HG03432 (cell line): ENCODE data around the gene OR4D1.

ENCODE experiments used
- ATAC-seq: cut with Tn5 transposase; IDR thresholded peaks from one replicate; pipeline ENCODE4 v1.9.1; 2021; ENCODE audit warnings: mild to moderate bottlenecking, moderate library complexity; ENCODE audit not compliant: unreplicated experiment

Gene OR4D1

DNA sequence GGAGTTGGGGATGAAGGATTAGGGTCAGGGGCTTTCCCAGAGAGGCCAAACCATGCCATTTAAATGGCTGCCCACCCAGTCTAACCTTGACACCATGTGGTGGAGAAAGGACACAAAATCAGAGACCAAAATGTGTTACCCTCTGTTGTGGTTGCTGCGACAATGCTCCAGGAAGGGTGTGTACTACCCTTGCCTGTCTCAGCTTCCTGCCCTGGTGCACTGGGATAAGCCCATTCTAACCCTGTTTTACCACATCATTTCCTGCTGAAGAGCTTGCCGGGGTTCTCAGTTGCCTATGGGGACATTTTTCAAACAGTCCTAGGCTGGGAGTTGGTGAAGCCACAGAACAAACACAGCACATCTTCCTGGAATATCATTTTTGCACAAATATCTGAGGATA, 4.9 kb downstream of the OR4D1 start:
- no peak for ATAC-seq

DNA sequence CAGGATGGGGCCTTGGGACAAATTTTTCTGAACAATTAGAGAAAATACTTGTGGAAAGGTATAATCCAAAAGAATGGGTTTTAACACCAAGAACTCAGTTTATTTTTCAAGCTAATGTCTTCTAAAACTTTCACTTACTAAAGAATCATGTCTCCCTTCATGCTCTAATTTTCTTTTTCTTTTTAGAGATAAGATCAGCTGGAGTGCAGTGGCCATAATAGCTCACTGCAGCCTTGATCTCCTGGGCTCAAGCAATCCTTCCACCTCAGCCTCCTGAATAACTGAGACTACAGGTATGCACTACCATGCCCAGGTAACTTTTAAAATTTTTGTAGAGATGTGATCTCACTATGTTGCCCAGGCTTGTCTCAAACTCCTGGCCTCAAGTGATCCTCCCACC, 5.5 kb downstream of the OR4D1 start:
- no peak for ATAC-seq

DNA sequence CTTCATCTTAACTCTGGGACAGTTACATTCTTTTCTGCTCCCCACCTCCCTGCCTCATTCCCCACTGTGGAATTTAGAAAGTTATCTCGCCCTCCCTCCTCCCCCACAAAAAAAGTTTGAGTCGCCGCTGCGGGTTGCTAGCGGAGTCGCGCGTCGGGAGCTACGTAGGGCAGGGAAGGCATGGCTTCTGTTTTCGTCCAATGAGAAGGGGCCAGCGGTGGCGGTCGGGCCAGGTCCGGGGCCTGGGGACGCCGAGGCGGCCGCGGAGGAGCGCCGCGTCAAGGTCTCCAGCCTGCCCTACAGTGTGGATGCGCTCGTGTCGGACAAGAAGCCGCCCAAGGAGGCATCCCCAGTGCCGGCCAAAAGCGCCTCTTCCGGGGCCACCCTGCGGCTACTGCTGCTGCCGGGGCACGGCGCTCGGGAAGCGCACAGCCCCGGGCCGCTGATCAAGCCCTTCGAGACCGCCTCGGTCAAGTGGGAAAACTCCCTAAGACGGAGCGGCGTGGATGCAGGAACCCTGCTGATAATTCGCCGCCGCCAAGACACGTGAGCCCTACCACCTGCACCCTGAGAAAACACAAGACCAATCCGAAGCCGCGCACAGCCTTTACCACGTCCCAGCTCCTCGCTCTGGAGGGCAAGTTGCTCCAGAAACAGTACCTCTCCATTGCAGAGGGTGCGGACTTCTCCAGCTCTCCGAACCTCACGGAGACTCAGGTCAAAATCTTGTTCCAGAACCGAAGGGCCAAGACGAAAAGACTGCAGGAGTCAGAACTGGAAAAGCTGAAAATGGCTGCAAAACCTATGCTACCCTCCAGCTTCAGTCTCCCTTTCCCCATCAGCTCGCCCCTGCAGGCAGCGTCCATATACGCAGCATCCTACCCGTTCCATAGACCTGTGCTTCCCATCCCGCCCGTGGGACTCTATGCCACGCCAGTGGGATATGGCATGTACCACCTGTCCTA, 8.9 kb downstream of the OR4D1 start:
- no peak for ATAC-seq

DNA sequence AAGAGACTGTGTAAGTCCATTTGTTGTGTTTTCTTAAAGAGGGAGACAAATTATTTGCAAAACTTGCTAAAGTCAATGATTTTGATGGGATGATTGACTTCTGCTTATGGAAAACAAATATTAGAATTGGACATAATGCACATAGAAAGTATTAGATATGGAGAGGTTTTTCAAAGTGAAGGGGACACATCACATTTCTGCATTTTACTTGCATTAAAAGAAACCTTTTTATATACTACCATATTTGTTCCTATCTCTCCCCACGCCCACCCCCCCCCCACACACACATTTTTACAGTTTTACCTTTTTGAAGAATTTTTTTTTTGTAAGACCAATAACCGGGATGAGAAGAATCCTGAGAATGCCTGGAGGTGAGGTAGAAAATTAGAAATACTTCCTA, 10.0 kb downstream of the OR4D1 start:
- no peak for ATAC-seq

DNA sequence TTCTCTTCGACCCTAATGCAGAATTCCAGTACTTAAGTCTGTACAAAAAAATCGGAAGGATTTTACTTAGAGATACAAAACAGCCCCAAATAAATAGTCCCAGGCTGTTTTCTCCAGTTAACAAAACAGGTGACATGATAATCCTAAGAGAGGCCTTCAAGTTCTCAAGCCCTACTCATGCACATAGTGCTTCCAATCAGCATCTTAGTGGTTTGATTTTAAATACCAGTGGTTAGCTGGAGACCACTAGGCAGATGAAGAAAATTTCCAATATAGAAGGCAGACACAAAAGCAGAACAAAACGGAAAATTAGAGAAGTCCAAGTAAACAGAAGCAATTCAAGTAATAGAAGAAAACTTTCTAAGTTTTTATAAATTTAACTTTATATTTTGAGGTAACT, 13.4 kb downstream of the OR4D1 start:
- no peak for ATAC-seq

DNA sequence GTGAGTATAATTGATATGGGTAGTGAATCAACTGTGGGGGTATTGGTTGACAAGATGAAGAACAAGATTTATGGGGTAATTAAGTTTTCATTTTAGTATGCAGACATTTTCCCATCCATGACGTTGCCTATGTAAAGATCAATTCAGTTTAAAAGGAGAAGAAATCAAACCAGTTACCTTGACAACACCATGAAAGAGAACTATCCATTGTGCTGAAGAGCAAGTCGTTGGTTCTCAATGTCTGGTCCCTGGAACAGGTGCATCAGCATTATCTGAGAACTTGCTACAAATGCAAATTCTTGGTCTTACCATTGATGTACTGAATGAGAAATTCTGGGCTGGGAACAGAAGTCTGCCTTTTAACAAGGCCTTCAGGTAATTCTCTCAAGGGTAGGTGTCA, 17.8 kb downstream of the OR4D1 start:
- no peak for ATAC-seq

DNA sequence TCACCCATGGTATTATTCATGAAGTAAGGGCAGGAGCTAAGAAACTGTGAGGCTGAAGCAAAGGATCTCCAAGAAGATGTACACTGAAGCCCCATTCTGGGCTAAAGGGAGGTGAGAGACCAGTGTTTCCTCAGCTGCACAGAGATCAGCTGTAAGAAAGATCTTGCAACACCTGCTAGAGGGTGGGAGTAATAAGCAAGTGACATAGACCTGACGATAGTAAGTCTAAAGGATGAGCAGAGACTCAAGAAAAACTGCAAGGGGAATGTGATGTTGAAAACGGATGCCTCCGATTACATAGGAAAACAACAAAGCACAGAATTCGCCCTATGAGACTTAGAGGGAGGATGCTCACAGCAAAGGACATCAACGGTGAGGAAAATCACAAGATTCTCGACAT, 18.5 kb downstream of the OR4D1 start, which contains the start of gene OR4D2:
TSS of gene OR4D2 (plus strand) at position 301 of the 400 bp plus-strand sequence. CDS start 2,674 bp downstream, outside the sequence.
- no peak for ATAC-seq

DNA sequence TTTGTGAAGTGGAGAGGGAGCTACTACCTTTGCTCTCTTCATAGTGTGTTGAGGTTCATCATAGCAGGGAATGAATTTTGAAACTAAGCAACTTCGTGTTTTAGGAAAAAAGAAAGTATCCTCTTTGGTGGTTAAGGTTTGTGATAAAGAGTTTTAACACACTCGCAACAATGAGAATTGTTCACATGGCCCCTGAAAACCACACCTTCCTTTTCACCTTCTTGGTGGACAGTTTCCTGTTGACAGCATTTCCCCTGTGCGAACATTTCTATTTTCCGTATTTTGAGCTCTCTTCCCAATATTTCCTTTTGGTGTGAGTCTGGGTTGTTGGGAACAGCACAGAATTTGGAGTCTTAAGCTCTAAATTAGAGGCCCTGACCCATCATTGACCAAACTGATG, 22.4 kb downstream of the OR4D1 start:
- no peak for ATAC-seq

DNA sequence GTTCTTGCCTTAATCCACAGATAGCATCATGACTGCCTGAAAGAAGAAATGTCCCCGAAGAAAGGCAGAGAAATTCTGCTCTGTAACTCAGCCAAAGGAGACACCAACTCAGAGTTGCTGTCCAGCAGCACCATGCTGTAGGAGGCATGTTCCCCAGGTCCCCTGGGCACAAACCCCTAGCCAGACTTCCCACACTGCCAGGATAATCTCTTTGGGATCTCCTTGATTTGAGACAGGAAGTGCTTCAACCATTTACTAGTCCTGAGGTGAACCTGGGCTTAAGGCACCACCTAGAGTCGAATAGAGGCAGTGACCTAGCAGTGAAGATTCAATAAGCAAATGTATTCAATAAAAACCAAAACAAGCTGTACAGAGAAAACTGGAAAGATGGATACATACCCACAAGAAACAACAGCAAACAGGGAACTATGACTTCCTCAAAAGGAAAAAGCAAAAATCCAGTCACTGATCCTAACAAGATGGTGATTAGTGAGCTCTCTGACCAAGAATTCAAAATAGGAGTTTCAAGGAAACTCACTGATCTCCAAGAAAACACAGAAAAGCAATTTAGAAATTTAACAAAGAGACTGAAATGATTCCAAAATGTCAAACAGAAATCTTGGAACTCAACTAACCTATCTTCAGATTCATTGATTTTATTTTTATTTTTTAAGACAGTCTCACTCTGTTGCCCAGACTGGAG, 24.3 kb downstream of the OR4D1 start:
- no peak for ATAC-seq

DNA sequence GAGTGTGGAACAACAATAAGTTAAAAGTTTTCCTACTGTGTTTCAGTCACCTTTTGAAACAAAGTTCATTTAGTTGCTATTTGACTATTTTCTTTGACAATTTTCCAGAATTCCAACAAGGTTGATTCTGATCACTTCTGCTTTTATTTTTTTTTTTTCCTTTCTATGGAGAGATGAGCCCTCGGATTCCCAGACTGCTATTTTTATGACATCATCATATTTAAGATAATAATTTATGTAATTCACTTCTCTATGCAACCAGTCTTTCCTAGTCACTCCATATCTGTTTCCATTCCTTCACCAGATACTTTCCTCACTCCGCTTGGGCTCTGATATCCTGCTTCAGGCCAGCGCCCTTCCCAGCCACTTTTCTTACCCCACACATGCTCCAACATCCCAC, 26.7 kb downstream of the OR4D1 start:
- ATAC-seq, result no peak

DNA sequence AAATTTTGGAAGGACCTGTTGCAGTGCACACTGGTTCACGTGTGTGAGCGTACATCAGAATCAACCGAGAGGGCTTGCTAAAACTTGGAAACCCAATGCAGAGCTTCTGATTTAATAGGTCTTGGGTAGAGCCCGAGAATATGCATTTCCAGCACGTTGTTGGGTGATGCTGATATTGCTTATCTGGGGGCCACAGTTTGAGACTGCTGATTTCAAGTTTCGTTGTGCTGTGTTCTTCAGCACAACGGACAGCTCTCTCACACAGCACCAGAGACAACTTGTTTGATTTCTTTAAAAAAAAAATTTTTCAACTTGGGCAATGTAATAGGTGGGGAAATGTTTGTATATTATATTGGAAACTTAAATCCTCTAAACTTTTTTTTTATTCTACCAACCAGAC, 28.0 kb downstream of the OR4D1 start:
- ATAC-seq, result no peak

DNA sequence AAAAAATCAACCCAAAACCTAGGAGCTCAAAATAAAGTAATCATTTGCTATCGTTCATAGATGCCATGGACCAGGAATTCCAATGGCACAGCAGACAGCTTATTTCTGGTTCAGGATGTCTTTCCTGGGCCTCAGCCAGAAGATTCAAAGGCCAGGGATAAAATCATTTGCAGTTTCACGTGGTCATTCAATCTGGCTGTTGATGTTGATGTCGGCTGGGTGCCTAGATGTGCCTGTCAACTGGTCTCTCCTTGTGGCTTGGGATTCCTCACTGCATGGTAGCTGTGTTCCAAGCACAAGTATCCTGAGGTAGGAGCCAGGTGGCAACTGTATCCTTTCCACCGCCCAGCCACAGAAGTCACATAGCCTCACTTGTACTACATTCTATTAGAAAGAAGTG, 33.6 kb downstream of the OR4D1 start:
- ATAC-seq, result no peak

DNA sequence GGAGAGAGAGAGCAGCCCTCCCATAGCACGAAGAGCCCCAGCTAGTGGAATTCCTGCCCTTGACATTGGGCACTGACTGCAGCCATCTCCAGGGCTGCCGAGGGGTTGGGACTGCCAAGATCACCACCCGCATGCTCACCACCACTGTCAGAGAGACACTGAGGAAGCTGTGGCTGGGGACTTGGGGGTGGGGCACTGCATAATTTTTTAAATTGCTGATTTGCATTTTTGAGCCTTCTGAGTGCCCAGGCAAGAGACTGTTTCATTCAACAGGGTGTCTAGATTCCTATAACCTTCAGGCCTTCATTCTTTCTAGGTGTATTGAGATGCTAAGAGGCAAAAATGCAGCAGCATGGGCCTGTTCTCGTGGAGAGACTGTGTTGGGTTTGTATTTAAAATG, 35.3 kb downstream of the OR4D1 start:
- ATAC-seq, result no peak

DNA sequence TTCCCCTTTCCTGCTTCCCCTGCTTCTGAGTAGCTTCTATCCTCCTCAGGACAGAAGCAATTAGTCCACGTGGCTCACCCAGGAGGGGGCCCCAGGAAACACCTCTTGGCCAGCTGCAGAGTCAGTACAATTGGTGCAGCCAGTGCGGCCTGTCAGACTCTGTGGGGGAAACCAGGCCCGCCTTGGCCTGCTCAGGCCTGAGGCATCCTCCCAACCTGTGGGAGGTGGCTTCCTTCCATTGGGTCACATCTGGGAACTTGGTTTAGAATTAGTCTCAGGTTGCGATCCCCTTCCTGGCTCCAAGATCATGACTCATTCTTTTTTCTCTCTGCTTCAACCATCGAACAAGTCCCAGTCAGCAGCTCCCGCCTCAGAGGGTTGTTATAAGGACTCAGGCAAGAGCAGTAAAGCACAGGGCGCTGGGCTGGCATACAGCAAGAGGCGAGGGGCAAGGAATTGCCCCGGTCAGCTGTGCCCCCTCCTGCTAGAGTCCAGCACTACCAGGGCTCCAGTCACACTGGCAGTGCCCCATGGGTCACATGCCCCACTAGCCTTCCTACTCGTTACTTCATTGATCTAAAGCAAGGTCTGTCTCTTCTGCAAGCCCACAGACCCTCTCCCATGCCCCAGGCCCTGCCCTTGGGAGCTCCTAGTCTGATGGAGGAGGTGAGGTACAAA, 36.3 kb downstream of the OR4D1 start:
- ATAC-seq, result no peak

DNA sequence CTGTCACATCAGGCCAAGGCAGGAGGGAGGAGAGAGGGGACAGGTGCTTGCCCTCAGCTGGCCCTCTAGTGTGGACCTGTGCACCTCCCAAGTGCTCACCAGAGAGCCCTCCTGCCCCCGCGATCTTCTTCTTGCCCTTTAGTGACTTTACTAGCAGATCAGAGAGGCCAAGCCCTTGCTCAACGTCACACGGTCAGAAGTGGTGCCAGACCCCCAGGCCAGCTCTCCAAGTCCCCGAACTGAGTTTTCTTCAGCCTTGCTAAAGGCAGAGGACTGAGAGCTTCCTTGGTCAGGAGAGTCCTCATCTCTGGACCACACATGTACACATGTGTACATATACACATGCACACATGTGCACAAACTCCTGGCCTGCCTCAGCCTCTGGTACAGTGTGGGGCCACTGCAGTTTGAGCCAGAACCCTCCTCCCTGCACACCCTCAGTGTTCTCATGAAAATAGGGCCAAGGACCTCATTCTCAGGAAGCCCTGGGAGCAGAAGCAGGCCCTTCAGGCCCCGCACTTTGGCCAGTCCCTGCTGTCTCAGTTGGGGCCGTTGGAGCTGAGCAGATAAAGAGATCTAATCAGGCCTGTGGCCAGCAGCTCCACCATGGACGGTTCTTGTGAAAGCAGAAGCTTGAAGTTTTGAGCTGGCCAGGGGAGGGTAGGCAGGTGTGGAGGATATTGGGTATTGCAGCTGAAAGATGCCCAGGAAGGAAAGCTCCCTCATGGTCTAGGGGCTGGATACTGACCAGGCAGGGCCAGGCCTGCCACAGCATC, 37.0 kb downstream of the OR4D1 start:
- no peak for ATAC-seq

DNA sequence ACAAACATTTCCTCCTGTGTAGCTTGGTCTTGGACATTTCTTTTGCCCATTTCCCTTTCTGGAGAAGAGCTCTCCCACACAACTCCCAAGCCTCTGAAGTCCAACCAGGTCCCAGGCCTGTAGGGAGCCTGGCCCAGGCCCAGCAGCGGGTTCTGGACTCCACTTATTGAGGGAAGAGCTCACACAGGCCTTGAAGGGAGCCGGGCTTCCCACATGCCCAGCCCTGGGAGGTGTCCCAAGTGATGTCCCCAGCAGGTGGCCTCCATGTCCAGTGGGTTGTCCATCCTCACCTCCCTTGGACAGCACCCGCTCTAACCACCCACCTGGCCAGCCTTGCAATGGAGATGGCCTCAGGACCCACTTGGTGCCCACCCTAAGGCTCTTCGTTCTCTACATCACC, 38.4 kb downstream of the OR4D1 start:
- ATAC-seq, result no peak

DNA sequence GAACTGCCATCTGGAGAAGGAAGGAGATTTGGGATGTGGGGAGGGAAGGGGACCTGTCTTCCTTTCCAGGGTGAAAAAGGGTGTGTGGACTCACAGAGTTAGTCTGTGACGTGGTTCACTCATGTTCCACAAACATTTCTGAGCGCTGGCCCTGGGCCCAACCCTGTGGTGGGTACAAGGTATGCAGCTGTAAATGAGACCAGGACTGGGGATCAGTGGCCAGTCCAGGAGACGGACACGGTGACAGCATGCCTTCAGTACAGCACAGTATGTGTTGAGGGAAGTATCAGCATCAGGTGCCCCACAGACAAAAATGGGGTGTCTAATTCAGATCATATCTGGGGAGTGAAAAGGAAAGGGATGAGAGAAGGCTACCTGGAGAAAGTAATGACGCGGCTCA, 38.9 kb downstream of the OR4D1 start:
- ATAC-seq, result no peak

DNA sequence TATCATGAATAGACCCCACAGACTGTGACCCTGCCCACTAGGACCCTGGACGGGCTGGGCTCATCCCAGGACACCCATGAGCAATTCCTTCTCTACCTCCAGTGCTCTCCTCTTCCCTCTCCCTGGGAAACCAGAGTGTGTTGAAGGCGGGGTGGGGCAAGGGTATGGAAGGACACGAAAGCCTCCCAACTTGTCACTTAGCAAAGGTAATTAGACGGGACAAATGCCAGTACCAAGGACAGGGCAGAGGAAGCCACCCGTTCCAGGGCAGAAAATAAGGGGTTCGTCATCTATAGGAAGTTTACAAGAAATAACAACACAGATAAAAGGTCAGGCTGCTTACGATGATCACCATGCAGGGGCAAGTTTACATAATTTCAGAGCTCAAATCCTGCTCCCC, 39.5 kb downstream of the OR4D1 start:
- no peak for ATAC-seq

DNA sequence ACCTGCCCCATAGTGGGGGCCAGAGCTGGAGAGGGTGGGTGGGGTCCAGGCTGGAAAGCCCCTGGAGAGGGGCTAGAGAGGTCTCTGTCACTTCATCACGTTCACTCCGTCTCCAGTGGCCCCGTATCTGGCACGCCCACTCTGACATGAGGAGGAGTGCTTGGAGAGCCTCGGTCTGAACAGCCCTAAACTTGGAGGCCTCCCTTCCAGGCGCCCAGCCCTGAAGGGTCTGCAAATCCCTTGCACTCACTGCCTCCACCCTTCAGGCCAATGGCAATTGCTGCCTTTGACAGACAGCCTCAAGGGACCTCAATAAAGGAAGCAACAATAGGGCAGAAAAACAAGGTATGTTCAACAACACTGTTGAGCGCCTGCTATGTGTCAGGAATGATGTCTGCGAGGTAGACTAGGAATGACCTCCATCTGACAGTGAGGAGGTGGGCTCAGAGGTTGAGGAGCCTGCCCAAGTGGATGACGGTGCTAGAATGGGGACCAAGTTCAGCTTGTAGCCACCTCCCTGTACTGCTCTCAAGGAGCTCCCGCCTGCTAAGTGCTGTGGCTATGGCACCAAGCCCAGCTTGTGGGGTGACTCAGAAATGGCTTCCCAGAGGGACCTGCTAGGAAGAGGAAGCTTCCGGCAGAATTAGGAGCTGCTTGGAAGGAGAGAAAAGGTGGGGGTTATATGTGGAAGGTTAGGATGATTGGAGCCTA, 41.4 kb downstream of the OR4D1 start:
- ATAC-seq, result no peak

DNA sequence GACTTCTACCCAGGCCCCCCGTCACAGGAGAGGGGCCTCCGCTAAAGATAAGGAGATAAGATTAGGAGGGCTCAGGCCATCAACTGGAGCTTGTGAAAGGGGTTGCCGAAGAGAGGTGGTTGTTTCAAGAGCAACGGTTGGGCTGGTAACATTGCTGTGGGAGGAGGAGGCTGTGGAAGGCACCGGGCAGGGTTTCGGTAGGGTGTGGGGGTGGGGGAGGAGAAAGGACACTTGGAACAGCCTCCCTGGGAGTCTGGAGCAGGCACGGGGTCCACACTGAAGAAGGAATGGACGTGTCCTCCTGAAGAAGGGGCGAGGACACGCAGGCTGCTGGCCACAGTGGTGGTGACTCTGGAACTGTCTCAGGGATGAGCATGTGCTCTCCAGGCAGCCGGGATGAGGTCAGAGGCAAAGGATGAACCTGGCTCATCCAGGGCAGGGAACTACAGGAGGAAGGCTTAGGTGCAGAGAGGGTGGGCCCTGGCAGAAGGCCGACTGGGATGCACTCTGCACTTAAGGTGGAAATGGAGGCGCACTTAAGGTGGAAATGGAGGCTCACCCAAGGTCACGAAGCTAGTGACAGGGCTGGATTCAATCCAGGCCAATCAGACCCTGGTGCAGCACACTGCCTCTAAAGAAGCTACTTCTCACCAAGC, 43.2 kb downstream of the OR4D1 start:
- ATAC-seq, result no peak
